GM19395 (cell line): ENCODE results near the gene SV2A.
"Not testable (repeated sequence)": the region's sequence is repeated elsewhere in the genome, so short reads cannot be mapped to it uniquely, and the experiment has no call there.

Experiments used
- ATAC-seq: cut with Tn5 transposase; IDR thresholded peaks from one replicate; pipeline ENCODE4 v1.9.1; 2021; ENCODE audit warnings: mild to moderate bottlenecking, moderate library complexity; ENCODE audit not compliant: unreplicated experiment

Gene SV2A, protein sequence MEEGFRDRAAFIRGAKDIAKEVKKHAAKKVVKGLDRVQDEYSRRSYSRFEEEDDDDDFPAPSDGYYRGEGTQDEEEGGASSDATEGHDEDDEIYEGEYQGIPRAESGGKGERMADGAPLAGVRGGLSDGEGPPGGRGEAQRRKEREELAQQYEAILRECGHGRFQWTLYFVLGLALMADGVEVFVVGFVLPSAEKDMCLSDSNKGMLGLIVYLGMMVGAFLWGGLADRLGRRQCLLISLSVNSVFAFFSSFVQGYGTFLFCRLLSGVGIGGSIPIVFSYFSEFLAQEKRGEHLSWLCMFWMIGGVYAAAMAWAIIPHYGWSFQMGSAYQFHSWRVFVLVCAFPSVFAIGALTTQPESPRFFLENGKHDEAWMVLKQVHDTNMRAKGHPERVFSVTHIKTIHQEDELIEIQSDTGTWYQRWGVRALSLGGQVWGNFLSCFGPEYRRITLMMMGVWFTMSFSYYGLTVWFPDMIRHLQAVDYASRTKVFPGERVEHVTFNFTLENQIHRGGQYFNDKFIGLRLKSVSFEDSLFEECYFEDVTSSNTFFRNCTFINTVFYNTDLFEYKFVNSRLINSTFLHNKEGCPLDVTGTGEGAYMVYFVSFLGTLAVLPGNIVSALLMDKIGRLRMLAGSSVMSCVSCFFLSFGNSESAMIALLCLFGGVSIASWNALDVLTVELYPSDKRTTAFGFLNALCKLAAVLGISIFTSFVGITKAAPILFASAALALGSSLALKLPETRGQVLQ

GRCh38 chr1:149917571-149918144 is at the start of gene SV2A:
TSS of gene SV2A (minus strand) at chr1:149917844. CDS start at chr1:149913840, 4,004 bp downstream.
- no peak for ATAC-seq

DNA sequence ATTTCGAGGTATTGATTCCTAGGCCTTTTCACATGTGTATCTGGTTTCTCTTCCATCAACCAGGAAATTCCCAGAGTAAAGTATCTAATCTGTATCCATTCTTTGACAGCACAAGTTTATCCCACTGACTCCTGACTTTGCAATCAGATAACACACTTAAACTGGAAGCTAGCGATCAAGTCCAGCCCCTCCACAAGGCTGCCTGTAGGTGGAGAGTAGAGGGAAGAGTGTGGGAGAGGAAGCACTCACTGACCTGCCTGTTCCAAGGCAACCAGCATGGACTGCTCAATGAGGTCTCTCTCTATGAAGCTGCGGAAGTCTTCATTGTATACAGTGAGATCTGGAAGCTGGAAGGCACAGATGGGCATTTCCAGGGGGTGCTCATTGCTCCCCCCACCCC is 49.4 kb upstream of the SV2A start:
- ATAC-seq = no peak

GRCh38 chr1:149966405-149966804 is 48.8 kb upstream of the SV2A start:
- no peak for ATAC-seq

- ATAC-seq = no peak
Observed at GRCh38 chr1:149965440-149965839, 47.8 kb upstream of the SV2A start.

GRCh38 chr1:149963358-149963757 is 45.7 kb upstream of the SV2A start:
- no peak for ATAC-seq

GRCh38 chr1:149962736-149963135 is 45.1 kb upstream of the SV2A start:
- ATAC-seq = no peak

- no peak for ATAC-seq
Observed at GRCh38 chr1:149962039-149962647, 44.5 kb upstream of the SV2A start.

GRCh38 chr1:149957548-149957947 is 39.9 kb upstream of the SV2A start:
- not testable (repeated sequence) for ATAC-seq

GRCh38 chr1:149949911-149950310 is 32.3 kb upstream of the SV2A start:
- no peak for ATAC-seq

DNA sequence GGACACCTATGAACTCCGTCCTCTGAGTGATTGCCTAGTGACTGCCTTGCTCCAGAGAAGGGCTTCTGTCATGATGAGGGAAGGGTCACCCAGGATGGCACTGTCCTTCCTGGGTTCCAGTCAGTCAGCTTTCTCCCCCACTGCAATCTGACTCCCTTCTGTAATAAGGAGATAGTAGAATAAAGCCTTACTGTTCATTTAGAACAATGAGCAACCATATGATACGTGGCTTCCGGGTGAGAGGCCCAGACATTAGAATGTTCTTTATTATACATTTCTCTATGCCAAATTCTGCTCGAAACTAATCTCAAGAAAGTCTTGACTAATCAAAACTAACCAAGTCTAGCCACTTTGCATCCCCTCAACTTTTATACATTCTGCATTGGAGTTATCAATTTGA is 27.6 kb upstream of the SV2A start:
- no peak for ATAC-seq

DNA sequence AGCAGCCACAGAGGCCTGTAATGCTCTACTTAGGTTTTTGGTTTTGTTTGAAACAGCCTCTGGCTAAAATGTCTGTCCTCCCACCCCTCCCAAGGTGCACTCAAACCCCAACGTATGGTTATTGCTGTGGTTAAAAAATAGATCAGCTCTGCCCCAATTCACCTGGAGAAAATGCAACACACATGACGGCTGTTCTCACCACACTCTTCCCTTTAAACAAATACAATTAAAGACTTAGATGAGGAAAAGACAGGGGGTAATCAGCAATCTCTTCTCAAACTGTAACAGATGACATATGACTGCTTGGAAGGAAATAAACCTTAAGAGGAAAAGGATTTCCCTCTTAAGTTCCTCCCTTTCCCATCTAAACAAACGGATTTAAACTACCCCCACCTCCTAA is 25.2 kb upstream of the SV2A start:
- ATAC-seq = no peak

- no peak for ATAC-seq
Observed at GRCh38 chr1:149942207-149942606, 24.6 kb upstream of the SV2A start.

GRCh38 chr1:149940427-149940826 is 22.8 kb upstream of the SV2A start:
- ATAC-seq = no peak

DNA sequence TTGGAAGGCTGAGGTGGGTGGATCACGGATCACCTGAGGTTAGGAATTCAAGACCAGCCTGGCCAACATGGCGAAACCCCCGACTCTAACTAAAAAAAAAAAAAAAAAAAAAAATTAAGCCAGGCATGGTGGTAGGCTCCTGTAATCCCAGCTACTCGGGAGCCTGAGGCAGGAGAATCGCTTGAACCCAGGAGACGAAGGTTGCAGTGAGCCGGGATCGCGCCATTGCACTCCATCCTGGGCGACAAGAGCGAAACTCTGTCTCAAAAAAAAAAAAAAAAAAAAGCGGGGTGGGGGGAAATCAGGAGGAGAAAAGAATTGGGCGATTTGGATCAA is 21.0 kb upstream of the SV2A start:
- ATAC-seq = not testable (repeated sequence)

GRCh38 chr1:149937759-149938158 is 20.1 kb upstream of the SV2A start:
- no peak for ATAC-seq

- no peak for ATAC-seq
Observed at GRCh38 chr1:149936992-149937705, 19.5 kb upstream of the SV2A start.

GRCh38 chr1:149936170-149936991 is 18.7 kb upstream of the SV2A start, which contains the start of gene MTMR11:
TSS of gene MTMR11 (minus strand) at chr1:149936879. CDS start at chr1:149936647, 232 bp downstream.
- no peak for ATAC-seq

- no peak for ATAC-seq
Observed at GRCh38 chr1:149934356-149934755, 16.7 kb upstream of the SV2A start.

GRCh38 chr1:149933208-149933607 is 15.6 kb upstream of the SV2A start:
- no peak for ATAC-seq

DNA sequence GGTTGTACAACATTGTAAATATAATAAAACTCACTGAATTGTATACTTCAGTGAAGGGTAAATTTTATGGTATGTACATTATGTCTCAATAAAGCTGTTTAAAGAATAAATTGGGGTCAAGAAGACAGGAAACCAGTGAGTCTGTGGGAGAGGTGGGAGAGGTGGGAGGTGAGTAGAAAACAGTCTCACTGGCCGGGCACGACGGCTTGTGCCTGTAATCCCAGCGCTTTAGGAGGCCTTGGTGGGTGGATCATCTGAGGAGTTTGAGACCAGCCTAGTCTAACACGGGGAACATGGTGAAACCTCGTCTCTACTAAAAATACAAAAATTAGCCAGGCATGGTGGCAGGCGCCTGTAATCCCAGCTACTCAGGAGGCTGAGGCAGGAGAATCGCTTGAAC is 14.8 kb upstream of the SV2A start:
- ATAC-seq = no peak
